Measurements from ENCODE around the gene KRTAP2-4.

DNA sequence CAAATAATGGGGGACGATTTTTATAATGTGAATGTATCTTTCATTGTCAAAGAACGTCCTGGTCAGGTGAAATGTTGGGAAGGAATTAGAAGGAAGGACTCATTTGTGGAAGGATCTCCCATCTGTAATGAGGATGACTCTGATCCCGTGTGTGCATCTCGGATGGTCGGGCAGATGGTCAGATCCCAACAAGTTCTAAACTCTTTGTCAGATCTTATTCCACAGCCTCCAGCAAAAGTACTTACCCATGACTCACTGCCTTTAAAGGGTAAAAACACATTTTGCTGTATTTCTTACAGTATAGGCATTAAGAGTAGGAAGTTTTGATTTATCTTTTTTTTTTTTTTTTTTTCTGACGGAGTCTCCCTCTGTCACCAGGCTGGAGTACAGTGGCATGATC lies 32.8 kb upstream of the KRTAP2-4 start:
- TF ChIP-seq, protein P1, sequence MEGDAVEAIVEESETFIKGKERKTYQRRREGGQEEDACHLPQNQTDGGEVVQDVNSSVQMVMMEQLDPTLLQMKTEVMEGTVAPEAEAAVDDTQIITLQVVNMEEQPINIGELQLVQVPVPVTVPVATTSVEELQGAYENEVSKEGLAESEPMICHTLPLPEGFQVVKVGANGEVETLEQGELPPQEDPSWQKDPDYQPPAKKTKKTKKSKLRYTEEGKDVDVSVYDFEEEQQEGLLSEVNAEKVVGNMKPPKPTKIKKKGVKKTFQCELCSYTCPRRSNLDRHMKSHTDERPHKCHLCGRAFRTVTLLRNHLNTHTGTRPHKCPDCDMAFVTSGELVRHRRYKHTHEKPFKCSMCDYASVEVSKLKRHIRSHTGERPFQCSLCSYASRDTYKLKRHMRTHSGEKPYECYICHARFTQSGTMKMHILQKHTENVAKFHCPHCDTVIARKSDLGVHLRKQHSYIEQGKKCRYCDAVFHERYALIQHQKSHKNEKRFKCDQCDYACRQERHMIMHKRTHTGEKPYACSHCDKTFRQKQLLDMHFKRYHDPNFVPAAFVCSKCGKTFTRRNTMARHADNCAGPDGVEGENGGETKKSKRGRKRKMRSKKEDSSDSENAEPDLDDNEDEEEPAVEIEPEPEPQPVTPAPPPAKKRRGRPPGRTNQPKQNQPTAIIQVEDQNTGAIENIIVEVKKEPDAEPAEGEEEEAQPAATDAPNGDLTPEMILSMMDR (IDR thresholded peaks at IDR 0.05; ENCODE audit: insufficient read depth, low read length, poor library complexity, severe bottlenecking), result no peak
- no peak for TF ChIP-seq EZH2phosphoT487 (conservative IDR thresholded peaks at IDR 0.05; ENCODE audit: low read length)
